COR-L47 (cell line): ENCODE data around the gene HMCN1.

ENCODE experiments used
- DNase-seq: peaks from one replicate; lab custom pipeline; 2025; lab: John Stamatoyannopoulos, UW

Gene HMCN1

GRCh38 chr1:185912504-185912903, 178.3 kb downstream of the HMCN1 start:
- DNase-seq: no peak

- no peak for DNase-seq
These were observed 179.9 kb downstream of the HMCN1 start for GRCh38 chr1:185914089-185914488.

GRCh38 chr1:185916861-185917260, 182.7 kb downstream of the HMCN1 start:
- DNase-seq: no peak

- DNase-seq: no peak
These were observed 183.5 kb downstream of the HMCN1 start for GRCh38 chr1:185917646-185918045.

- DNase-seq: peak; percentile 33
These were observed 186.4 kb downstream of the HMCN1 start for GRCh38 chr1:185920602-185921001.

DNA sequence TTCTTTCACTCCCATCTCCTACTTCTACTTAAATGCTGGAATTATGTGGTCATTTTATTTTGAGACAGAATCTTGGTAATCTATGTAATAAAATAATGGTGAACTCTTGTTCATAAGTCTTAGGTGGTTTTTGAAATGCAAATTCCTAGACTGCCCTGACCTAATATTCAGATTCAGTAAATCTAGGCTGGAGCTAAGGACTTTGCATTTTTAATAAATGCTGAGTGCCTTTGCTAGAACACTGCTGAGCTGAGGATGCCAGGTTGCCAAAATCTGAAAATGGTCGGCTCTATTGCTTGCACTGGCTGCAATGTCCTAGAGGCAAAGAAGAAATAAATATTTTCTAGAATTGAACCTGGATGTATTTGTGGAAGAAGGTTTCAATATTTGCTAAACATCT, 187.4 kb downstream of the HMCN1 start:
- no peak for DNase-seq

- no peak for DNase-seq
These were observed 192.4 kb downstream of the HMCN1 start for GRCh38 chr1:185926588-185926987.

GRCh38 chr1:185929776-185930175, 195.6 kb downstream of the HMCN1 start:
- DNase-seq: no peak

DNA sequence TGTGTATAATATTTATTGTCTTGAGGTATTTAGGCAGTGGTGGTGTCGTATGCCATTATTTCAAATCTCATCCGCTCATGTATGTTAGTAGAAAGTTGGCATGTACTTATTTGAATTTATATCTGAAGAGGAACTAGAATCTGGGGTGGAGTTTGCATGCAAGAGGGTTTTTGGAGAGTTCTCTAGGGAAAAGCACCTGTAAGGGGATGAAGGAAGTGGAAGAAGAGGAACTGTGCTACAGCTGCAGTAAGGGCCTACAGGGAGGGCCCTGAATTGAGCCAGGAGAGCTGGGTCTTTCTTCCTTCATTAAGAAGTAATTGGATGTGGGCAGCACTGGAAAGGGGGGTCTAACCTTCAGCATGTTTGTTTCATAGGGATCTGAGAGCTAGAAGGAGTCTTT, 197.2 kb downstream of the HMCN1 start:
- DNase-seq: no peak

DNA sequence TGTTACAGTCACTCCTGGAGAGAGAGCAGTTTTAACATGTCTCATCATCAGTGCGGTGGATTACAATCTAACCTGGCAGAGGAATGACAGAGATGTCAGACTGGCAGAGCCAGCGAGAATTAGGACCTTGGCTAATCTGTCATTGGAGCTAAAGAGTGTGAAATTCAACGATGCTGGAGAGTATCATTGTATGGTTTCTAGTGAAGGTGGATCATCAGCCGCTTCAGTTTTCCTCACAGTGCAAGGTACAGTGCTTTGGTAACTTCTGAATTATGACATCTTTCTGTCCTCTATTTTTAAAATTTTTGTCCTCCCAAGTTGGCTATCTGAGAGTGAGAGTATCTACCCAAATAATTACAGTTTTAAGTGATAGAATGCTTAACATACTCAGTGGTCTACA, 199.4 kb downstream of the HMCN1 start:
- no peak for DNase-seq

- no peak for DNase-seq
These were observed 200.4 kb downstream of the HMCN1 start for GRCh38 chr1:185934476-185935189.

DNA sequence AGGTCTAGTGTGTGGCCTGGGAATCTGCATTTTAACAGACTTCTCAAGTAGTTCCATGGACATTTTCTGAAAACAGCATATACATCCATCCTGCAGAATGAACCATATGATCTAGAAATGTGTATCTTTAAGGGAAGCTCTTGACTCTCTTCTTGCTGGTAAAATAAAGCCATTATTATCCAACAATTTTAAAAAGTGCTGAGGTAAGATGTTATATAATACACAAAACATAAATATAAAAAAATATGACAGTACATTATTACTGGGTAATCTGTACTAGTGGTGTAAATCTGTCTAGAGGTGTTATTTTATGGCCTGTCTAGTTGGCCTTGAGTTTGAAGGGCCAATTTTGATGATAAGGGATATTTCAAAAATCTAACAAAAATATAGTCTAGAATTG, 201.2 kb downstream of the HMCN1 start:
- DNase-seq: no peak

- DNase-seq: no peak
These were observed 202.4 kb downstream of the HMCN1 start for GRCh38 chr1:185936641-185937040.

- no peak for DNase-seq
These were observed 204.2 kb downstream of the HMCN1 start for GRCh38 chr1:185938396-185938795.

- DNase-seq: no peak
These were observed 205.0 kb downstream of the HMCN1 start for GRCh38 chr1:185939142-185939541.

DNA sequence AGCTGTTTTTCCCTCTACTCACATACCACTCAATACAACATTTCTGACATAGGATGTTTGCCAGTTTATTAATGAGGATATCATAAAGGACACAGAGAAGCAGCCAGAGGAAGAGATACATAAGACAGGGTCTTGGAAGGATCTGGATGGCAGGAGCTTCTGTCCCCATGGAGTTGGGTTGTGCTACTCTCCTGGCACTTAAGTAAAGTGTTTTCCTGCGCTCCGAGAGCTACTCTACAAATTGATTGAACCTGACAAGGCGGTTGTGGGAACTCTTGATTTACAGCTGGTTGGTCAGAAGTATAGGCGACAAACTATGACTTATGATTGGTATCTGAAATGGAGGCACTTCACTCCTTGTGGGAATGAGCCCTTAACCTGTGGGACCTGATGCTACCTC, 208.8 kb downstream of the HMCN1 start:
- DNase-seq: no peak

- peak; percentile 49 for DNase-seq
These were observed 222.7 kb downstream of the HMCN1 start for GRCh38 chr1:185956881-185957280.

GRCh38 chr1:185957441-185958363, 223.5 kb downstream of the HMCN1 start:
- DNase-seq: no peak

- peak; percentile 83 for DNase-seq
These were observed 226.5 kb downstream of the HMCN1 start for GRCh38 chr1:185960422-185961321.

DNA sequence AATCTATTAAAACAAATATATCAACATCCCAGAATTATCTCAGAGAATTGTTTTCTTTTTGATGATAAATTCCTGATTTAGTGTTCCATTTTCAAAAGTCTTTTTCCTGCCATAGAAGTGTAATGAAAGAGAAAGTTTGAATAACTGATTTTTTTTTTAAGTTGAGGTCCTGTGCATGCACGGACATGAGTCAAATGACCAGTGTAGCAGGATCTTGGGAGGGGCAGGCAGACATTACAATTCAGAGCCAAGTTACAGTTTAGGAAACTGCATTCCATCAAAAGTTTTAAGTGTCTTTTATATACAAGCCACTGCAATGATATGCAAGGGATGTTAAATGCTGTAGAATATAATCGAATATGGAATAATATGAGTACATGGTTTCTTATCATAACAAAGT, 227.5 kb downstream of the HMCN1 start:
- no peak for DNase-seq

- DNase-seq: no peak
These were observed 230.8 kb downstream of the HMCN1 start for GRCh38 chr1:185964946-185965345.

- DNase-seq: no peak
These were observed 231.7 kb downstream of the HMCN1 start for GRCh38 chr1:185965870-185966269.
